Measurements from ENCODE around the gene ANXA1. TPM values are rescaled to one million over a fixed set of nuclear protein-coding genes. Genes with fewer than 3 reads are reported as not detected.

ANXA1 gene
- total RNA-seq, 2 experiments from 2014 or later = 33.5 to 36.5 TPM

- peak overlapping the region; percentile 55 for H3K27ac Mint-ChIP-seq
- TF ChIP-seq CTCF (IDR thresholded peaks at IDR 0.05) = no peak
- H3K4me3 Mint-ChIP-seq = no peak overlapping the region
- CTCF ChIA-PET = interaction anchor here (0.8 to 1.6 kb wide), 6 partner anchors 13 to 113 kb away, joined by 3 to 7 read pairs (median 4); partner anchors contain the start of gene ANXA1
- no peaks in the 10 kb centered on the region for H3K9me3 Mint-ChIP-seq
- intact Hi-C loops (cut with micrococcal nuclease) = no loop called here
- peaks cover 1% of the 10 kb centered on the region for H3K36me3 Mint-ChIP-seq (ENCODE audit: low read depth)
- H3K4me1 Mint-ChIP-seq (ENCODE audit: low read depth) = peaks cover 47% of the 10 kb centered on the region
- POLR2A ChIA-PET = interaction anchor here (1.4 kb wide), 1 partner anchor 17 kb away, joined by 5 read pairs; the partner anchor contains the start of gene ANXA1
- ATAC-seq = peak; percentile 17
- H3K27me3 Mint-ChIP-seq = no peaks in the 10 kb centered on the region
- DNase-seq = no peak
Observed at GRCh38 chr9:73135394-73135793, 16.3 kb upstream of the ANXA1 start.

DNA sequence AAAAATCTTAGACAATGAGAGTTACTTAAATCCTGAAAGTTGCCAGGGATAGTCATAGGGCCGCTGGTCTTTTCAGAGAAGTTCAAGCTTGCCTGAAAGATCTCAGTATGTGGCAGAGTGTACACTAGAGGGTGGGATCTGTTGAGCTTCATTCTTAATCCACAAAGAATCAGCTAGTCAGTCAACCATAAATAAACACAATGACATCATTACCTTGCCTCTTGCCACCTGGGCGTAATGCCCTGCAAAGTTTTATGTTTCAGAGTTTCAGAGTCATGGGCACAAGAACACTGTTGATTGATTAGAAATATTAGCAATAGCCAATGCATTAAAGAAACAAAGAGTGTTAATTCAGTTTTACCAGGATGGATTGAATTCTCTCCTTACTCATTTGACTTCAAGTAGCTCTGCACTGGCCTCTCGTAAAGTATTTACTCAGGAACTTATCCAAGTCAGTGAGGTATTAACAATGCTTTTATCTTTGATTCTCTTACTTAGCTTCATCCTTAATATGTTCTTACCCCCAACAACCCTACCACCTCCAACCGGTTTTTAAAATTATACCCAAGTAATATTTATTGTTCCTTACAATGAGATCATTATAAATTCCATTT is 14.3 kb upstream of the ANXA1 start:
- POLR2A ChIA-PET = interaction anchor here (0.7 kb wide), 1 partner anchor 772 kb away, joined by 3 read pairs; the partner anchor contains the start of gene ZFAND5
- H3K36me3 Mint-ChIP-seq (ENCODE audit: low read depth) = peaks cover 1% of the 10 kb centered on the region
- H3K4me1 Mint-ChIP-seq (ENCODE audit: low read depth) = peaks cover 39% of the 10 kb centered on the region
- no peaks in the 10 kb centered on the region for H3K27me3 Mint-ChIP-seq
- no peak for DNase-seq
- H3K27ac Mint-ChIP-seq = no peak overlapping the region
- no peaks in the 10 kb centered on the region for H3K9me3 Mint-ChIP-seq
- TF ChIP-seq CTCF (IDR thresholded peaks at IDR 0.05) = no peak
- ATAC-seq = no peak
- CTCF ChIA-PET = interaction anchor here (0.7 to 1.4 kb wide), 2 partner anchors 11 to 30 kb away, joined by 4 read pairs; no protein-coding TSS in a partner anchor
- H3K4me3 Mint-ChIP-seq = no peak overlapping the region
- intact Hi-C loops (cut with micrococcal nuclease) = no loop called here

- Mint-ChIP-seq H3K4me3 (no peak overlapping the region), H3K9me3 (peaks cover under 1% of the 10 kb centered on the region), H3K27me3 (no peaks in the 10 kb centered on the region), H3K4me1 (ENCODE audit: low read depth) (peaks cover 38% of the 10 kb centered on the region), H3K27ac (no peak overlapping the region), H3K36me3 (ENCODE audit: low read depth) (peaks cover 1% of the 10 kb centered on the region)
- TF ChIP-seq CTCF (IDR thresholded peaks at IDR 0.05) = no peak
- ChIA-PET CTCF (interaction anchor here (0.7 to 1.4 kb wide), 2 partner anchors 10 to 30 kb away, joined by 4 read pairs; no protein-coding TSS in a partner anchor), POLR2A (no interaction called here)
- DNase-seq = no peak
- ATAC-seq = no peak
- intact Hi-C loops (cut with micrococcal nuclease) = no loop called here
Observed at GRCh38 chr9:73137914-73138313, 13.8 kb upstream of the ANXA1 start.

DNA sequence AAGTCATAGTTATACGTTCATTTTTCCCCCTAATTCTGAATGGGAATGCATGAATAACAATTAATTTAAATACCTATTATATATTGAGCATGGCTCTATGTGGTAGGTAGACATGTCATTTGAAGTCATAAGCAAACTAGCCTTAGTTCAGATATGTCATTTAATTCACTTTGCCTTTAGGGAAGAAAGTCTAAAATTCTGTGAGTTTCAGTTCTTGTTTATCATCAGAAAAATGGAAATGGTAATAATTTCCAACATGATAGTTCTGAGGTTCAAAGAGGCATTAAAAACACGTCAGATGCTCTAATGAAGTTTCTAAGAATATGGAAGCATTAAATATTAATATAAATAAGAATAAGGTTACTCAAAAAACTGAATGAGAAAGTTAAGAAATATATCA is 13.1 kb upstream of the ANXA1 start:
- no peaks in the 10 kb centered on the region for H3K27me3 Mint-ChIP-seq
- peaks cover 1% of the 10 kb centered on the region for H3K36me3 Mint-ChIP-seq (ENCODE audit: low read depth)
- peaks cover 39% of the 10 kb centered on the region for H3K4me1 Mint-ChIP-seq (ENCODE audit: low read depth)
- CTCF ChIA-PET = interaction anchor here (1.0 to 1.4 kb wide), 2 partner anchors 15 to 31 kb away, joined by 3 to 4 read pairs; no protein-coding TSS in a partner anchor
- no peak for DNase-seq
- TF ChIP-seq CTCF (IDR thresholded peaks at IDR 0.05) = no peak
- no peak overlapping the region for H3K27ac Mint-ChIP-seq
- H3K9me3 Mint-ChIP-seq = peaks cover 2% of the 10 kb centered on the region
- intact Hi-C loops (cut with micrococcal nuclease) = no loop called here
- ATAC-seq = no peak
- no peak overlapping the region for H3K4me3 Mint-ChIP-seq
- POLR2A ChIA-PET = no interaction called here

- H3K27me3 Mint-ChIP-seq = no peaks in the 10 kb centered on the region
- POLR2A ChIA-PET = interaction anchor here (0.8 kb wide), 1 partner anchor 8 kb away, joined by 5 read pairs; no protein-coding TSS in a partner anchor
- H3K4me1 Mint-ChIP-seq (ENCODE audit: low read depth) = peaks cover 37% of the 10 kb centered on the region
- peaks cover 2% of the 10 kb centered on the region for H3K9me3 Mint-ChIP-seq
- CTCF ChIA-PET = no interaction called here
- intact Hi-C loops (cut with micrococcal nuclease) = no loop called here
- no peak for ATAC-seq
- no peak for TF ChIP-seq CTCF (IDR thresholded peaks at IDR 0.05)
- no peak overlapping the region for H3K27ac Mint-ChIP-seq
- no peaks in the 10 kb centered on the region for H3K36me3 Mint-ChIP-seq (ENCODE audit: low read depth)
- H3K4me3 Mint-ChIP-seq = no peak overlapping the region
- DNase-seq = no peak
Observed at GRCh38 chr9:73141282-73141681, 10.4 kb upstream of the ANXA1 start.
